ENCODE measurements around the gene CCSER2. TPM values are rescaled to one million over a fixed set of nuclear protein-coding genes. Genes with fewer than 3 reads are reported as not detected.
"Not testable (repeated sequence)": the region's sequence is repeated elsewhere in the genome, so short reads cannot be mapped to it uniquely, and the experiment has no call there.

CCSER2 gene
- total RNA-seq, 1 experiment from 2014 or later = 56.6 TPM

- 0 out of 2 replicates have a peak, but pooled peaks cover 3% of the 10 kb centered on the region for H3K9me2 ChIP-seq (ENCODE audit: insufficient read depth)
- ChIA-PET POLR2A (ENCODE audit: unreplicated experiment) (interaction anchor here (0.6 to 1.1 kb wide), 5 partner anchors 11 to 156 kb away, joined by 3 to 6 read pairs (median 5); no protein-coding TSS in a partner anchor), CTCF (interaction anchor here (1.1 to 1.3 kb wide), 2 partner anchors 43 to 46 kb away, joined by 3 to 10 read pairs; no protein-coding TSS in a partner anchor)
- 0 out of 2 replicates have a peak, but pooled peaks cover 5% of the 10 kb centered on the region for H3K9me3 ChIP-seq (ENCODE audit: insufficient read depth, low read depth)
- H3K4me2 ChIP-seq = peak overlapping the region; percentile 79
- H2AFZ ChIP-seq = peak overlapping the region; percentile 72
- BruUV-seq (replicated peaks) = no TSS peak
- intact Hi-C loops (cut with micrococcal nuclease; ENCODE audit: unreplicated experiment) = loop anchor here (1.0 to 5.0 kb wide), 5 partner anchors 33 to 224 kb away; partner anchors contain the start of gene CCSER2
- no peaks in the 10 kb centered on the region for H3K27me3 ChIP-seq (ENCODE audit: insufficient read depth, low read depth)
- H3K36me3 ChIP-seq (ENCODE audit: low read depth) = no peaks in the 10 kb centered on the region
- DNase-seq = peak; percentile 81 to 96
- TF ChIP-seq CTCF (conservative IDR thresholded peaks at IDR 0.05) (0 out of 2 replicates have a peak, but pooled peaks have one; percentile 12), EZH2 (IDR thresholded peaks at IDR 0.05; ENCODE audit: low read depth) (no peak)
- no peaks in the 10 kb centered on the region for H4K20me1 ChIP-seq (ENCODE audit: insufficient read depth)
- H3K4me3 ChIP-seq = peak overlapping the region; percentile 51
- H3F3A ChIP-seq (ENCODE audit: insufficient read depth, low read depth) = peaks cover 29% of the 10 kb centered on the region
- H3K79me2 ChIP-seq (ENCODE audit: low read depth) = peaks cover 5% of the 10 kb centered on the region
- H3K27ac ChIP-seq = peak overlapping the region; percentile 83
- H3K4me1 ChIP-seq (replicated peaks; ENCODE audit: insufficient read depth) = peaks cover 59% of the 10 kb centered on the region
These were observed 165.8 kb downstream of the CCSER2 start for GRCh38 chr10:84493951-84494848.

- H3K4me3 ChIP-seq = peak overlapping the region; percentile 51
- no peaks in the 10 kb centered on the region for H4K20me1 ChIP-seq (ENCODE audit: insufficient read depth)
- ChIA-PET POLR2A (ENCODE audit: unreplicated experiment) (interaction anchor here (1.1 kb wide), 1 partner anchor 45 kb away, joined by 5 read pairs; no protein-coding TSS in a partner anchor), CTCF (interaction anchor here (1.3 kb wide), 1 partner anchor 42 kb away, joined by 10 read pairs; no protein-coding TSS in a partner anchor)
- H3F3A ChIP-seq (ENCODE audit: insufficient read depth, low read depth) = peaks cover 29% of the 10 kb centered on the region
- intact Hi-C loops (cut with micrococcal nuclease; ENCODE audit: unreplicated experiment) = loop anchor here (1.0 to 5.0 kb wide), 5 partner anchors 32 to 225 kb away; partner anchors contain the start of gene CCSER2
- peak overlapping the region; percentile 72 for H2AFZ ChIP-seq
- 0 out of 2 replicates have a peak, but pooled peaks cover 3% of the 10 kb centered on the region for H3K9me2 ChIP-seq (ENCODE audit: insufficient read depth)
- 0 out of 2 replicates have a peak, but pooled peaks cover 5% of the 10 kb centered on the region for H3K9me3 ChIP-seq (ENCODE audit: insufficient read depth, low read depth)
- peaks cover 59% of the 10 kb centered on the region for H3K4me1 ChIP-seq (replicated peaks; ENCODE audit: insufficient read depth)
- no peak for DNase-seq
- H3K79me2 ChIP-seq (ENCODE audit: low read depth) = peaks cover 5% of the 10 kb centered on the region
- H3K4me2 ChIP-seq = peak overlapping the region; percentile 79
- BruUV-seq (replicated peaks) = TSS peak; percentile 60
- H3K27ac ChIP-seq = peak overlapping the region; percentile 83
- H3K27me3 ChIP-seq (ENCODE audit: insufficient read depth, low read depth) = no peaks in the 10 kb centered on the region
- H3K36me3 ChIP-seq (ENCODE audit: low read depth) = no peaks in the 10 kb centered on the region
- no peak for TF ChIP-seq CTCF (conservative IDR thresholded peaks at IDR 0.05)
- TF ChIP-seq EZH2 (IDR thresholded peaks at IDR 0.05; ENCODE audit: low read depth) = no peak
These were observed 166.4 kb downstream of the CCSER2 start for GRCh38 chr10:84494849-84495180.

- H3K4me3 ChIP-seq = no peak overlapping the region
- H3K79me2 ChIP-seq (ENCODE audit: low read depth) = peaks cover 5% of the 10 kb centered on the region
- H3K36me3 ChIP-seq (ENCODE audit: low read depth) = no peaks in the 10 kb centered on the region
- H3K4me1 ChIP-seq (replicated peaks; ENCODE audit: insufficient read depth) = peaks cover 52% of the 10 kb centered on the region
- peaks cover 25% of the 10 kb centered on the region for H3F3A ChIP-seq (ENCODE audit: insufficient read depth, low read depth)
- H2AFZ ChIP-seq = no peak overlapping the region
- TF ChIP-seq CTCF (conservative IDR thresholded peaks at IDR 0.05) (no peak), EZH2 (IDR thresholded peaks at IDR 0.05; ENCODE audit: low read depth) (no peak)
- intact Hi-C loops (cut with micrococcal nuclease; ENCODE audit: unreplicated experiment) = no loop called here
- H3K27me3 ChIP-seq (ENCODE audit: insufficient read depth, low read depth) = no peaks in the 10 kb centered on the region
- peak in 1 of 2 experiments; percentile 68 for DNase-seq
- ChIA-PET CTCF (no interaction called here), POLR2A (ENCODE audit: unreplicated experiment) (no interaction called here)
- no peaks in the 10 kb centered on the region for H4K20me1 ChIP-seq (ENCODE audit: insufficient read depth)
- BruUV-seq (replicated peaks) = no TSS peak
- H3K9me2 ChIP-seq (ENCODE audit: insufficient read depth) = 0 out of 2 replicates have a peak, but pooled peaks cover 3% of the 10 kb centered on the region
- H3K27ac ChIP-seq = 0 out of 2 replicates have a peak overlapping the region, but pooled peaks have one; percentile 0
- no peaks in the 10 kb centered on the region for H3K9me3 ChIP-seq (ENCODE audit: insufficient read depth, low read depth)
- peak overlapping the region; percentile 10; the same call in 1 of the 2 replicates for H3K4me2 ChIP-seq
These were observed 169.6 kb downstream of the CCSER2 start for GRCh38 chr10:84497978-84498377.

GRCh38 chr10:84499039-84499438 lies 170.7 kb downstream of the CCSER2 start:
- H3K27ac ChIP-seq; H4K20me1 ChIP-seq (ENCODE audit: insufficient read depth); H3K79me2 ChIP-seq (ENCODE audit: low read depth); H3K9me2 ChIP-seq (ENCODE audit: insufficient read depth); intact Hi-C loops (cut with micrococcal nuclease; ENCODE audit: unreplicated experiment); CTCF ChIA-PET; H2AFZ ChIP-seq; H3K4me2 ChIP-seq; H3K9me3 ChIP-seq (ENCODE audit: insufficient read depth, low read depth); BruUV-seq (replicated peaks); H3K36me3 ChIP-seq (ENCODE audit: low read depth); DNase-seq; POLR2A ChIA-PET (ENCODE audit: unreplicated experiment); H3K27me3 ChIP-seq (ENCODE audit: insufficient read depth, low read depth); H3K4me3 ChIP-seq: not testable (repeated sequence)
- Histone ChIP-seq H3K4me1 (replicated peaks; ENCODE audit: insufficient read depth) (peaks cover 41% of the 10 kb centered on the region), H3F3A (ENCODE audit: insufficient read depth, low read depth) (peaks cover 15% of the 10 kb centered on the region)
